HG03159 (cell line): ENCODE results near the gene YWHAG.
"Not testable (repeated sequence)": the region's sequence is repeated elsewhere in the genome, so short reads cannot be mapped to it uniquely, and the experiment has no call there.

Experiments used
- ATAC-seq: cut with Tn5 transposase; IDR thresholded peaks from one replicate; pipeline ENCODE4 v1.9.1; 2021; ENCODE audit warnings: mild to moderate bottlenecking, moderate library complexity; ENCODE audit not compliant: unreplicated experiment

YWHAG gene

DNA sequence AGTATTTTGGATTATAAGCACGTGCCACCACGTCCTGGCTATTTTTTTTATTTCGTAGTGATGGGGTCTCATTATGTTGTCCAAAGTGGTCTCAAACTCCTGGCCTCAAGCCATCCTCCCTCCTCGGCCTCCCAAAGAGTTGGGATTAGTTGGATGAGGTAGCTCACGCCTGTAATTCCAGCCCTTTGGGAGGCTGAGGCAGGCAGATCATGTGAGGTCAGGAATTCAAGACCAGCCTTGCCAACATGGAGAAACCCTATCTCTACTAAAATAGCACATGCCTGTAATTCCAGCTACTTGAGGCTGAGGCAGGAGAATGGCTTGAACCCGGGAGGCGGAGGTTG, 21.8 kb upstream of the YWHAG start:
- ATAC-seq = no peak

DNA sequence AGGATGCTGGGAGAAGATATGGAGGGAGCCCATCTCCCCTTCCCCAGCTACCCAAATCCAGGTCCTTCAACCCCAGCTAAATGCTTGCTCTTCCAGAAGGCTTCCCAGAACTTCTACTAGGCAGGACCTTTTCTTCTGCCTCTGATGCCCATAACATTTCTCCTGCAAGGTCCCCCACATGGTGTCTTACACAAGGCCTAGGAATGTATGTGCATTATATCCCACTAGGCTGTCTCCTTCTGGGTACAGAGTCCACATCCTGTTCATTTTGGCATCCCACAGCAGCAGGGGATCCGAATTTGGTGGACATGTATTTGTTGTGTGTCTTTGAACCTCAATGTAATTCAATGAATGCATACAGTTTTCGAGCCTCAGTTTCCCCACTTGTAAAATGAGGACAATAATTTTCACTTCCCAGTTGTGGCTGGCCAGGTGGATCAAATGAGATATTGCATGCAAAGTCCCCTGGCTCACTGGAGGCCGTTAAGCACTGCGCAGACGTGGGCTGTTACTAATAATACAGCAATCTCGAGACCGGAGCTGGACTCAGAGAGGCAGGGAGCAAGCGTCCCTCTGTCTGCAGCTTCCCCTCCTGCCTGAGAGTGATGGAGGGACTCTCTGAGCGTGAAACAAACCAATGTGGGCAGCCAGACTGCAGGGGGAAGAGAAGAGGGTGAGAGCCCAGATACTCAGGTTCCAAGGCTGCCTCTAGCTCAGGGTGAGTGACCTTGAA, 18.6 kb upstream of the YWHAG start:
- no peak for ATAC-seq

DNA sequence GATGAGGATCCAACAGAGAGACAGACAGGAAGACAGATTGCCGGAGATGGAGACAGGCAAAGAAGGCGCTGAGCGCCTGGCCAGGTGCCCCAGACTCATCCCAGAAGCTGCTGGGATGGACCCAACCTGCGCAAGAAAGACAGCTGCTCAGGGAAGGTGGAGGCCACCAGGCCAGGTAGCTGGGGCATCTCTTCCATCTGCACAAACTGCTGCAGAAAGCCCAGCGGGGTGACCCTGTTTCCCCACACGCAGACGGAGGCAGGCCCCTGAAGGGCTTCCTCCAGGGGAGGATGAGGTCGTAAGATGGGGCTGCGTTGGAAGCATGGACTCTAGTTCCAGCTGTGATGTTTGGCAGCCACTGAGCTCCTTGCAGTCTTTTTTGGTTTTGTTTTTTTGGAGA, 16.5 kb upstream of the YWHAG start:
- ATAC-seq = no peak

DNA sequence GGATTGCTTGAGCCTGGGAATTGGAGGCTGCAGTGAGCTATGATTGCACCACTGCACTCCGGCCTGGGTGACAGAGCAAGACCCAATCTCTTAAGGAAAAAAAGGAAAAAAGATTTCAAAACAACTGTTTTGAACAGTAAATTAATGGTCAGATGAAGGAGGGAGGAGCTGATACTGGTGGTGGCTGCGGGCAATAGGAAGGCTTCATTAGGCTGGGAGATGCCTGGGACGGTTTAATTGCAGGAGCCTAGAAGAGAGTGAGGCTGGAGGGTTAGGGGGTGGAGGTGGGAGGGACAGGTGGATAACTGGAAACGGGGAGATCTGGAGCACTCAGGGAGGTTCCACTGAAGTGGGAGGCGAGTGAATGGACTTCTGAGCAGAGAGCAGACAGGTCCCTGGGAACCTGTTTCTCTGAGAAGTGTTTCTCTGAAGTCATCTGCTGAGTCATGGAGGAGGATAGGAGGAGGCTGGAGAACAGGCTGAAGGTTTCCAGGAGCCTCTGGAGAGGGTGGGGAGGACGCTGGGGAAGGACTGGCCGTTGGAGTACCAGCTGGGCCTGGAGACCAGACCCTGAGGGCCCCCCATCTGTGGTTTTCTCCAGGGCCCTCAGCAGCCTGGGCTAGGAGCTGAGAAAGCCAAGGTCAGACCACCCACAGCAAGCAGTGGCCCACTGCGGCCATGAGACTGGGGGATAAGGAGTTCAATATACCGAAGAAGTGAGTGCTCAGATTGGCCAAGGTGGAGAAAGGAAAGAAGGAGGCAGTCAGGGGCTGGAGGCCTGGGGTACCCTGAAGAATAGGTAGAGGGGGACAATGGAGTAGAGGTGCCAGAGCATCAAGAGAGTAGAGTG, 14.4 kb upstream of the YWHAG start:
- no peak for ATAC-seq

DNA sequence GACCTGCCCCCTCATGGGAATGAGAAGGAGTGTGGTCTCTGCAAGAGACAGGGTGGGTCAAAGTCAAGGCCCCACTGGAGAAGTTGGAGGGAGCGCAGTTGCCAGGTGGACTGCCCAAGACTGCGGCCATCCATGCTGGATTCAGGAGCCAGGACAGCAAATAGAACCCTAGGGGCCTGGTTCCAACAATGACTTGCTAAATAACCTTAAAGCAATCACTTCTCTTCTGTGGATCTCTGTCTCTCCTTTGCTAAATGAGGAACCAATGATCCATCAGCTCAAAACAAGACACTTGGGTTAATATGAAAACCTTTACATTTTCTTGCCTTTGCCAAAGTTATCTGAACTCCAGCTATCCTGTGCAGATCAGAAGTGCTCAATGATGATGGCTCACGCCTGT, 12.6 kb upstream of the YWHAG start:
- no peak for ATAC-seq

DNA sequence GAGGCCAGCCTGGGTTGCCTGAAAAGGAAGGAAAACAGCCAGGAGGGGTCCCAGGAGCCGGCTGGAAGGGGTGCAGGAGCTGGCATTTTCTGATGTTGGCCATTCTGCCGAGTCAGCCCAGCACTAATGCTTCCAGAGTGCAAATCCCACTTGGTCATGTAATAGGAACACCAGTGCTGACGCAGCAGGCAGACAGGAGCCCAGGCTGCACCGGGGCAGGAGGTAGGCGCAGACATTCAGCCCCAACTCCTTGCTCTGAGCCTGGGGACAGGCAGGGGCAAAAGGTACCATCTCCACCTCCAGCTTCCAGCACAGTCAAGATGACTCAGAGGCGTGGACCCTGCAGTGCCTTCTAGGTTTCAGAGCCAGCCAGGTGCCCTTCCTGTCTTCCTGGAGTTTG, 10.2 kb upstream of the YWHAG start:
- ATAC-seq = no peak

DNA sequence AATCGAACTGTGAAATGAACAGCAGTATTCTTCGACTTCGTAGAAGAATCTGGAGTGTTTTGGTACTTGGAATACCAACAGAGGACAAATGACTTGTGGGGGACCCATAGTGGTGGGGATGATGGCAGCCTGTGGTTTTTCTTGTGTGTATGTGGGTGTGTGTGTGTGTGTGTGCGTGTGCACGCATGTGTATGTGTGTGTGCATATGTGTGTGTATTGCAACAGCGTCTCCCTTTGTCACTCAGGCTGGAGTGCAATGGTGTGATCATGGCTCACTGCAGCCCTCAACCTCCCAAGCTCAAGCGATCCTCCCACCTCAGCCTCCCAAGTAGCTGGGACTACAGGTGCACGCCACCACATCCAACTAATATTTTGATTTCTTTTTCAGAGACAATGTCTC, 9.4 kb upstream of the YWHAG start:
- ATAC-seq = no peak

DNA sequence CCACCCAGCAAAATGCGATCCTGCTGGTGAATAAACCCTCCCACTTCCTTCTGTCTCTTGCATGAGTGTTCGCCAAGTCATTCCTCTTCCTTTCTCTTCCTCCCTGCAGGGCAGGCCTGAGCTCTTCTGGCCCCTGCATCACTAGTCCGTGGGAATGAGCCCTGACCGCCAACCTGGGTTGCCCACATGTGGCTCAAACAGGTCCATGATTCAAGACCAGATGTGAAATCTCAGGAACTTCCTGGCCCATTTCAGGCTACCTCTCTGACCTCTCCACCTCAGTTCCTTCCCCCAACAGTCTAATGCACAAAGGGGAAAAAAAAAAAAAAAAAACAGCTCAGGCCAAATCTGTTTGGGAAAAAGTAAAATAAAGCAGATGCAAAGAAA, 5.4 kb upstream of the YWHAG start:
- ATAC-seq = no peak

DNA sequence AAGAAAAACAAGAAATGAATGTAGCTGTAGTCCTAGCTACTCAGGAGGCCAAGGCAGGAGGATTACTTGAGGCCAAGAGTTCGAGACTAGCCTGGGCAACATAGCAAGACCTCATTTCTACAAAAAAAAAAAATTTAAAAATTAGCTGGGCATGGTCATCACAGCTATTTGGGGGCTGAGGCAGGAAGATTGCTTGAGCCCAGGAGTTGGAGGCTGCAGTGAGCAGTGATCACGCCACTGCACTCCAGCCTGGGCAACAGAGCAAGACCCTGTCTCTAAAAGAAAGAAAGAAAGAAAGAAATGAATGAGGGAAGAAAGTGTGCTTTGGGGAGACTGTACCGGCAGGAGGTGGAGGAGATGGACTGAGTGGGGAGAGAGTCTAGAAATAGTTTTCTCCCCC, 5.0 kb upstream of the YWHAG start:
- not testable (repeated sequence) for ATAC-seq

DNA sequence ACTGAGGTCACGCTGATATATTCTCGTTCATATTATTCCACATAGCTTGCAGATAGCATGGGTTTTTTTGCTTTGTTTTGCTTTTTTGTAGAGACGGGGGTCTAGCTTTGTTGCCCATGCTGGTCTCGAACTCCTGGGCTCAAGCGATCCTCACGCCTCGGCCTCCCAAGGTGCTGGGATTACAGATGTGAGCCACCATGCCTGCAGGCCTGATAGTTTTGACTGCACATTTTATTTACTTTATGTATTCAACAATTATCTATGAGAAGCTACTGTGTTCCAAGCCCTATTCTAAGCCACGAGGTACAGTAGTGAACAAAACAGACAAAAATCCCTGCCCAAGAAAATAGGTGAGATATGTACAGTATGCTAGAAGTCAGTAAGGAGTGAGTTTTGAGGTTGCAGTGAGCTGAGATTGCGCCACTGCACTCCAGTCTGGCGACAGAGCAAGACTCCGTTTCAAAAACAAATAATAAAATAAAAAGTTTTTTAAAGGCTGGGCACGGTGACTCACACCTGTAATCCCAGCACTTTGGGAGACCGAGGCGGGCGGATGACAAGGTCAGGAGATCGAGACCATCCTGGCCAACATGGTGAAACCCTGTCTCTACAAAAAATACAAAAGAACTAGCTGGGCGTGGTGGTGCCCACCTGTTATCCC, 1.3 kb upstream of the YWHAG start:
- ATAC-seq = no peak

DNA sequence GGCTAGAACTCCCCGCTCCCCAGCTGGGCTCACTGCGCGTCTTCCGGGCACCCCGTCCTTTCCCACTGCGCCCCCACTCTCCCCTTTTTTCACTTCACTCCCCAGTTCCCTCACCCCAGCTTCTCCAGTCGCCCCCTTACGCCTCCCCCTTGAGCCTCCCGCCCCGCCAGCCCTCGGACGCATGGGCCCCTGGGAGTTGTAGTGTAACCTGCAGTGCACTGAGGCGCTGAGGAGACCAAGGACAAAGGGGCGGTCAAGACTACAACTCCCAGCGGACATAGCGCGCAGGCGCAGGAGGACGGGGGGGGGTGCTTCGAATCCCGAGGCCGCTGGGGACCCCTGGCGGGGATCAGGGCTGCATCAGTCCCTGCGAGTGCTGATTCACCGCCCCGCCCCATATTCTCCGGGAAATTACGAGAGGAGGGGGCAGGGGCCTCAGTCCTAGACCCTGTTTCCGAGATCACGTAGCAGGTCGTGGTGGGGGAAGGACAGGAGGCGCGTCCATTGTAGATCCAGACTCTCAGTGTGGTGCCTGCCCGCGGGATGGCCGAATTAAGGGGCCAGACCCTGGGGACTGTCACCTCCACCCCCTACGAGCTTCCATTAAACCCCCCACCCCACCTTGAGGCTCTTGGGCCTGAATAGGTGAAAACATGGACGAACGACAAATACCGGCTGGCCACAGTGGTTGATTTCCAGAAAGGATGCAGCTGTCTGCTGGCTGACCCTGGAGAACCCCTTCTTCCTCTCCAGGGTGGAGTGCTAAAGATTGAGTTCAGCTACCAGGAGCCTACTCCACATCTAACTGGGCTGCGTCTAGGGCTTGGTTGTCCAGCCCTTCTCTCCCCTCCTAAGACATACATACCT, 553 bp upstream of the YWHAG start:
- ATAC-seq = peak; percentile 90

DNA sequence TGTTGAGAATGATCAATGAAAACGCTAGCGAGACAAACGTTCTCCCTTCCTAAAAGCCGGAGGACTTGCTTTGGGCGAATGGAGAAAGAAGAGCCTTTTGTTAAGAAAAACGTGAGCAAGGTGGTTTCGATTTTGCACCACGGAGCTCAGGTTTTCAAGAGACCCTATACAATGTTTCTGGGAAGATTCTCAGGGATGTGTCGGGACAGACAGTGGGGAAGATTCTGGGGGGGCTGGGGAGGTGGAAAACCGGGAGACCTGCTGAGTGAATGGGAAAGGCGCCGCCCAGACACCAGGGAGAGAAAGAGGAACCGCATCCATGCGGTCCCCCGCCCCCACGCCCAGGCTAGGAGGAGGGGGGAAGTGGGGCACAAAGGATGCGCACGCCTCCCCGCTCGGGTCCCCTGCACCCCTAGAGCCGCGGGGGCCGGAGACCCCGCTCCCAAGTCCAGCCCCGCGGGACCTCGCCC, 745 bp downstream of the YWHAG start:
- ATAC-seq = peak; percentile 33

DNA sequence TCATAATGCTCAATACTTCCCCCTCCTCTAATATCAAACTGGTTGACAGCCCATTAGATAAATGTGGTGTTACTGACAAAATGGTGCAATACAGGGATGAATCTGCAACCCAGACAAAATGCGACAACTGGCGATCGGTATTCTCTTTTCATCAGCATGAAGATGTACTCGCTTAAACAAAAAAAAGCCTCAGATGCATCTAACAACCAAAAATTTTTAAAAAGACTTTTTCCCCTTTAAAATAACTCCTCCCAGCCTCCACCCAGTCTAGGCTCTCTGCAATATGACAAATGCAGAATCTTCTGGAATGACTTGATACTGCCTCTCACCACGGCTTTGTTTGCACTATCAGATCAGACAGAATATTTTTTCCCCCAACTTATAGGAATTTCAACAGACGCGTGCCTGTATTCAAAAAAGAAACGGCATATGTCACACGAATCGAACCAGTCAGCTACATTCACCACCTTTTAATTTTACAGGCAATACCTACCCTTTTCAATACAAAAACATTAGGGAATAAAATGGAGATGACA, 1.2 kb downstream of the YWHAG start:
- ATAC-seq = no peak

DNA sequence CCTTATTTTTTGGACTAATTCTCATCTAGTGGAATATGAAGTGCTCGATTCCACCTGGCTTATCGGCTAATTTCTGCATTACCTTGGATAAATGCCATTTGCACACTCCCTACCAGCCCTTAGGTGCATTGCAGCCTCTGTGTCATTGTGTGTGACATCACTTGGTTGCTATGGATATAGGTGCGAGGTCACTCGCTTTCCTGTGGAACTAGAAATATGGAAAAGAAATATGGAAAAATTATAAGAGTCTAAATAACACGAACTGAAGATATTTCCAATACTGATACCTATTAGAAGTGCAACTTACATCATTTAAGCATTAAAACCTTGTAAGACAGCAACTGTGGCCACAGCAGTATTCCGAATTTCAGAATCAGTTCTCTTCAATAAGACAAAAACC, 2.0 kb downstream of the YWHAG start:
- ATAC-seq = no peak

DNA sequence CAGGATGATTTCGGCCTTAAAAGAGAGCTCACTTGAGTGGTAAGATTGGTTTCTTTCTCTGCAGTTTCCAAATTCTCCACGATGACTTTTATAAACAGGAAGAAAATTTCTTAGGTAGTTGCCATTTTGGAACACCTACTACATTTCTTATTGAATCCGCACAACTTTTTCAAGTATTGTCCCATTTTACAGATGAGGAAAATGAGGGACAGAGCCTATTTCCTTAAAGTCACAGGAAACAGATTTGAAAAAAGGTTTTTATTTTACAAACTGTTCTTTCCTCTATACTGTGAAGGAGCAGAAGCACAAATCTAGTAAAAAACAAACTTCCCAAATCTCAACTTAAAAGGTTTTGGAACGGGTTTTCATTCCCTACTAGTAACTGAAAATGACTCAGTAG, 2.7 kb downstream of the YWHAG start:
- no peak for ATAC-seq

DNA sequence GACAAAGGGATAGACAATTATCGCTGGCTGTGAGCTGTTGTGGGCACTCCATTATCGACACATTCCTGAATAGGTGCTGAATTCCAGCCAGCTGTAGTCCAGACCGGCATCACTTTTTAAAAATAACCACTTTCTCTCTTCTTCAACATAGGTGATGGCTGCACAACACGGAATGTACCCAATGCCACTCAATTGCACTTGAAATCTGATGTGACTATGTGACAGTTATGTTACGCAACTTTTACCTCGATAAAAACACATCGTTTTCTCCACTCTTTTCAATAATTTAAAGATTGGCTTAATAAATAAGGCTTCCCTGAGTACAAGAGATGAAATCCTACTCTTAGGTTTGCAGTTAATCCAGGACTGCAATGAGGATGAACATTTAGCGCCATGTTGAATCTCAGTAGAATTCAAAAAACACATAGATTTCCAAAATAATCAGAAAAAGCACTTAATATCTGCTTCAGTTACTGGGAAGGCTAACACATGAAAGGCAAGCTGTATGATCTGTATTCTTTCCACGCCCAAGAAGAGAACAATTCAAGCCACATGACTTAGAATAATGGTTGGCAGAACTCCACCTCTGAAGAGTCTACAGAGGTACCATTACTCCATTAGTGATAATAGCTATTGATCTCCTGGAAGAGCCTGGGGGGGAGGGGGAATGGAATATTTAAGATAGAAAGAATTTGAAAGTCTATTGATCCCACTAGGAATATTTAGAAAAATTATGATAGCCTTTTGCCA, 3.6 kb downstream of the YWHAG start:
- no peak for ATAC-seq

DNA sequence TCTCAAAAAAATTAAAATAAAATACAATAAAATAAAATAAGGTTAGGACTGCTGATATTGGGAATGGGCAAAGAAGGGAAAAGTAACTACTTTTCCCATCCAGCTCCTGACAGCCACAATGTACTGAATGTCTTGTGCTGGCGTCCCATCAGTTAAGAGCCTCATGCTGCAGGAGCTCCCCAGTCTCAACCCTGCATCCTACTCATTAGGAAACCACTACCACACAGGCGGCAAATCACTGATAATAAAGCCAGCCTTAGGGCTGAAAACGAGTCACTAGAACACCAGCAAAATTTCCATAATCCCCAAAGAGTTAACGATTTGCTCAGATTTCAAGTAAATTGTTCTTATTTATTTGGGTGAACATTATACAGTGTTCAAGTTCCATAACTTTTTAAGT, 4.3 kb downstream of the YWHAG start:
- ATAC-seq = no peak

DNA sequence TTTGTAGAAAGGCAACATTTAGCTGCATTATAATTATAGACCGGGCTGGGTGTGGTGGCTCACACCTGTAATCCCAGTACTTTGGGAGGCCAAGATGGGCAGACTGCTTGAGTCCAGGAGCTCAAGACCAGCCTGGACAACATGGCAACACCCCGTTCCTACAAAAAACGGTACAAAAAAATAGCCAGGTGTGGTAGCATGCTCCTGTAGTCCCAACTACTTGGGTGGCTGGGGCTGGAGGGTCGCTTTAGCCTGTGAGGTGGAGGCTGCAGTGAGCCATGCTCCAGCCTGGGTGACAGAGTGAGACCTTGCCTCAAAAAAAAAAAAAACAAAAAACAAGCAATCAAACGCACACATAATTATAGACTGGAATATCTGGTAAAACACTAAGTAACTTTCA, 5.0 kb downstream of the YWHAG start:
- no peak for ATAC-seq

DNA sequence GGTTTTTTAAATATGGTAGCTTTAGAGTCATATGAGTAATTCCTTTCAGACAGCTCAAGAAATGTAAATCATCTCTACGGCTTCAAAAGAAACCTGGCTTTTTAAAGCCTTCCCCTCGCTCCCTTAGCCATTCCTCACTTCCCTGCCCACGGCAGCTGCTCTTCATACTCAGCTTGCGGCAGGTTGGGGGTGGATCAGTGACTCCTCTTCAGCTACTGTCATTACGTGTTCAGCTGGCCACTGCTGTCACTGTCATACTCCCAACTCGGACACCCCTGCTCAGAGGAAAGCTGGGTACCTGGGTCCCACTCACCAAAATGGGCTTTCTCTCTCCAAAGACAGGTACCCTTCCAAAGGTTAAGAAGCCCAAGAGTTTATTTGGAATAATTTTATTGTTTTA, 6.6 kb downstream of the YWHAG start:
- ATAC-seq = no peak

DNA sequence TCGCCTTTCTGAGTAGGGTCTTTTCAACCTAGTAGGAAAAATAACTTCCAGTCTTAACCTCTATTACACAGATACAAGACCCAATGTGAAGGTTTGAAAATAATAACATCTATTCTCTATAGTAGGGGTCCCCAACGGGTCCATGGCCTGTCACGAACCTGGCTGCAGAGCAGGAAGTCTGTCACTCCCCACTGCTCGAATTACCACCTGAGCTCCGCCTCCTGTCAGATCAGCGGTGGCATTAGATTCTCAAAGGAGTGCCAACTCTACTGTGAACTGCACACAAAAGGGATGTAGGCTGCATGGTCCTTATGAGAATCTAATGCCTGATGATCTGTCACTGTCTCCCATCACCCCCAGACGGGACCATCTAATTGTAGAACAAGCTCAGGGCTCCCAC, 7.4 kb downstream of the YWHAG start:
- no peak for ATAC-seq
